ENCODE measurements around the gene OR2A14.
A peak's percentile ranks its signal among the peaks of the same experiment; 100 is the strongest.

The OR2A14 gene

GRCh38 chr7:144090667-144091066, 32.3 kb upstream of the OR2A14 start:
- TF ChIP-seq ZNF8 (CRISPR knock-in tag; IDR thresholded peaks at IDR 0.05) (peak; percentile 95), POU6F1 (CRISPR knock-in tag; IDR thresholded peaks at IDR 0.05; ENCODE audit: borderline replicate concordance, low read depth) (no peak), ZFP3 (CRISPR knock-in tag; IDR thresholded peaks at IDR 0.05) (no peak)
- ATAC-seq: no peak

- no peak for ATAC-seq
- TF ChIP-seq CSDC2 (CRISPR knock-in tag; IDR thresholded peaks at IDR 0.05) (no peak), ARNTL (CRISPR knock-in tag; IDR thresholded peaks at IDR 0.05; ENCODE audit: borderline replicate concordance, low read depth) (no peak), ZNF70 (CRISPR knock-in tag; IDR thresholded peaks at IDR 0.05) (no peak), OSR1 (CRISPR knock-in tag; IDR thresholded peaks at IDR 0.05) (no peak), POU6F1 (CRISPR knock-in tag; IDR thresholded peaks at IDR 0.05; ENCODE audit: borderline replicate concordance, low read depth) (no peak), ZNF8 (CRISPR knock-in tag; IDR thresholded peaks at IDR 0.05) (no peak), PATZ1 (CRISPR knock-in tag; IDR thresholded peaks at IDR 0.05; ENCODE audit: borderline replicate concordance) (no peak), ZC3H10 (CRISPR knock-in tag; IDR thresholded peaks at IDR 0.05) (no peak), SNAI2 (CRISPR knock-in tag; IDR thresholded peaks at IDR 0.05) (no peak), ESRRG (CRISPR knock-in tag; IDR thresholded peaks at IDR 0.05) (no peak), TOX (CRISPR knock-in tag; IDR thresholded peaks at IDR 0.05; ENCODE audit: borderline replicate concordance) (no peak), CREB5 (CRISPR knock-in tag; IDR thresholded peaks at IDR 0.05; ENCODE audit: low read depth) (no peak), ZNF565 (CRISPR knock-in tag; conservative IDR thresholded peaks at IDR 0.05; ENCODE audit: low read depth) (no peak), CSRNP3 (CRISPR knock-in tag; IDR thresholded peaks at IDR 0.05) (no peak), TCF4 (CRISPR knock-in tag; IDR thresholded peaks at IDR 0.05; ENCODE audit: borderline replicate concordance) (no peak), GLIS3 (CRISPR knock-in tag; IDR thresholded peaks at IDR 0.05) (no peak)
Measured at GRCh38 chr7:144098776-144099175, 24.2 kb upstream of the OR2A14 start.

GRCh38 chr7:144100607-144101006, 22.4 kb upstream of the OR2A14 start:
- TF ChIP-seq PATZ1 (CRISPR knock-in tag; IDR thresholded peaks at IDR 0.05; ENCODE audit: borderline replicate concordance): no peak
- no peak for TF ChIP-seq ZC3H10 (CRISPR knock-in tag; IDR thresholded peaks at IDR 0.05)
- no peak for TF ChIP-seq TOX (CRISPR knock-in tag; IDR thresholded peaks at IDR 0.05; ENCODE audit: borderline replicate concordance)
- no peak for TF ChIP-seq ZNF565 (CRISPR knock-in tag; conservative IDR thresholded peaks at IDR 0.05; ENCODE audit: low read depth)
- no peak for TF ChIP-seq GLIS3 (CRISPR knock-in tag; IDR thresholded peaks at IDR 0.05)
- no peak for TF ChIP-seq ARNTL (CRISPR knock-in tag; IDR thresholded peaks at IDR 0.05; ENCODE audit: borderline replicate concordance, low read depth)
- no peak for TF ChIP-seq TCF4 (CRISPR knock-in tag; IDR thresholded peaks at IDR 0.05; ENCODE audit: borderline replicate concordance)
- ATAC-seq: no peak

GRCh38 chr7:144102041-144102440, 20.9 kb upstream of the OR2A14 start:
- TF ChIP-seq CSRNP3 (CRISPR knock-in tag; IDR thresholded peaks at IDR 0.05): no peak
- TF ChIP-seq ESRRG (CRISPR knock-in tag; IDR thresholded peaks at IDR 0.05): no peak
- TF ChIP-seq ZFP30 (CRISPR knock-in tag; IDR thresholded peaks at IDR 0.05): no peak
- no peak for ATAC-seq
